NT2/D1 (cell line): ENCODE data around the gene GP9.

Source experiments
- YY1 ChIP-seq: IDR thresholded peaks from 2 replicates; pipeline ENCODE4 v1.6.1; 2011; ENCODE audit not compliant: insufficient read length, insufficient read depth
- ZNF274 ChIP-seq: IDR thresholded peaks from 2 replicates; pipeline ENCODE4 v1.6.1; 2011; ENCODE audit warnings: mild to moderate bottlenecking, low read depth, low read length

DNA sequence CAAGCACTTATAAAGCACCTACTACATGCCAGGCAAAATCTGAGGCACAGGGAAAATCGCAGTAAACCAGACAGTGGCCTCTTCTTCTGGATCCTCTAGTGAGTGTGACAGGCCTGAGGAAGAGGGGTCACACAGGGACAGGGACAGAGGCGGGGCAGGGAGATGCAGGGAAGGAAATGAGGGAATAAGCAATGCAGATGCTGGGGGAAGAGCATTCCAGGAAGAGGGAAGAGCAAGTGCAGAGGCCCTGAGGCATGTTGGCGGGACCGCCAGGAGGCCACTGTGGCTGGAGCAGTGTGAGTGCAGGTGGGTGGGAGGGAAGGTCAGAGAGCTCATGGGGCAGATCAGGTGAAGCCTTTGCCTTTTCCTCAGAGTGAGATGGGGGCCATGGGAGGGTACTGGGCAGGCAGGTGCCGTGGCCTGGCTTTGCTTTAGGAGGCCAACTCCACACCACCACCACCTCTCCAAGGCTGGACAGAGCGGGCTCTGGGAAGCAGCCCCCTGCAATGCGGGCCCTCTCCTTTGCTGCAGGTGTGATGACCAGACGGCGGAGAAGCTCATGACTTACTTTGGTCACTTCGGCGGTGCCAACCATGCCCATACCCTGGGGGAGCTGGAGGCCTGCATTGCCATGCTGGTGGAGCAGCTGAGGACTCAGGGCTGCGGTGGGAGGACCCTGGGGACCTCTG lies 26.8 kb upstream of the GP9 start:
- TF ChIP-seq YY1 (no peak), ZNF274 (no peak)
